T-helper 2 cell treated with Interferon-gamma antibody and Interleukin-4, amounts not matched to agents 5 μg/mL and 100 μg/mL, for 36 hours (primary cell): Measurements from ENCODE around the gene DGKQ.
"Not testable (repeated sequence)": the region's sequence is repeated elsewhere in the genome, so short reads cannot be mapped to it uniquely, and the experiment has no call there.

Experiments
- DNase-seq: peaks from one replicate; pipeline ENCODE4 v3.0.0; 2021; ENCODE audit warnings: low spot score
- H3K27ac Mint-ChIP-seq: one replicate; pipeline ENCODE4 v1.8.0; 2021; ENCODE audit warnings: mild to moderate bottlenecking, mixed read lengths
- H3K27me3 Mint-ChIP-seq: one replicate; pipeline ENCODE4 v1.8.0; 2021; ENCODE audit warnings: low read depth, mixed read lengths
- H3K36me3 Mint-ChIP-seq: one replicate; pipeline ENCODE4 v1.8.0; 2021; ENCODE audit warnings: low read depth, mixed read lengths
- H3K4me1 Mint-ChIP-seq: one replicate; pipeline ENCODE4 v1.8.0; 2021; ENCODE audit warnings: low read depth, mixed read lengths
- H3K4me3 Mint-ChIP-seq: one replicate; pipeline ENCODE4 v1.8.0; 2022; ENCODE audit warnings: mild to moderate bottlenecking, moderate library complexity, mixed read lengths
- H3K9me3 Mint-ChIP-seq: one replicate; pipeline ENCODE4 v1.8.0; 2021; ENCODE audit warnings: mixed read lengths

The DGKQ gene

GRCh38 chr4:931194-931959 lies 42.0 kb downstream of the DGKQ start:
- Mint-ChIP-seq H3K27me3 (no peaks in the 10 kb centered on the region), H3K4me1 (peaks cover 38% of the 10 kb centered on the region), H3K9me3 (no peaks in the 10 kb centered on the region), H3K4me3 (peak overlapping the region; percentile 97), H3K27ac (peak overlapping the region; percentile 96), H3K36me3 (peaks cover 2% of the 10 kb centered on the region)
- no peak for DNase-seq

- peak overlapping the region; percentile 97 for H3K4me3 Mint-ChIP-seq
- no peaks in the 10 kb centered on the region for H3K9me3 Mint-ChIP-seq
- H3K4me1 Mint-ChIP-seq = peaks cover 39% of the 10 kb centered on the region
- peaks cover 6% of the 10 kb centered on the region for H3K36me3 Mint-ChIP-seq
- peak; percentile 24 for DNase-seq
- H3K27me3 Mint-ChIP-seq = no peaks in the 10 kb centered on the region
- peak overlapping the region; percentile 96 for H3K27ac Mint-ChIP-seq
Observed at GRCh38 chr4:930827-931193, 42.6 kb downstream of the DGKQ start.

GRCh38 chr4:930028-930551 lies 43.3 kb downstream of the DGKQ start:
- H3K27ac Mint-ChIP-seq = peak overlapping the region; percentile 96
- peaks cover 6% of the 10 kb centered on the region for H3K36me3 Mint-ChIP-seq
- no peaks in the 10 kb centered on the region for H3K27me3 Mint-ChIP-seq
- peak overlapping the region; percentile 97 for H3K4me3 Mint-ChIP-seq
- DNase-seq = peak; percentile 20
- H3K9me3 Mint-ChIP-seq = no peaks in the 10 kb centered on the region
- H3K4me1 Mint-ChIP-seq = peaks cover 39% of the 10 kb centered on the region

GRCh38 chr4:929096-929765 lies 44.1 kb downstream of the DGKQ start:
- peaks cover 8% of the 10 kb centered on the region for H3K36me3 Mint-ChIP-seq
- DNase-seq = no peak
- no peak overlapping the region for H3K4me3 Mint-ChIP-seq
- H3K4me1 Mint-ChIP-seq = peaks cover 43% of the 10 kb centered on the region
- H3K9me3 Mint-ChIP-seq = no peaks in the 10 kb centered on the region
- no peak overlapping the region for H3K27ac Mint-ChIP-seq
- no peaks in the 10 kb centered on the region for H3K27me3 Mint-ChIP-seq

GRCh38 chr4:927566-927965 lies 45.8 kb downstream of the DGKQ start:
- not testable (repeated sequence) for DNase-seq, H3K27ac Mint-ChIP-seq, H3K27me3 Mint-ChIP-seq, H3K4me3 Mint-ChIP-seq, H3K9me3 Mint-ChIP-seq
- H3K36me3 Mint-ChIP-seq = peaks cover 13% of the 10 kb centered on the region
- H3K4me1 Mint-ChIP-seq = peaks cover 44% of the 10 kb centered on the region

- peaks cover 50% of the 10 kb centered on the region for H3K4me1 Mint-ChIP-seq
- peaks cover 20% of the 10 kb centered on the region for H3K36me3 Mint-ChIP-seq
- H3K4me3 Mint-ChIP-seq = no peak overlapping the region
- no peaks in the 10 kb centered on the region for H3K9me3 Mint-ChIP-seq
- H3K27me3 Mint-ChIP-seq = no peaks in the 10 kb centered on the region
- no peak for DNase-seq
- no peak overlapping the region for H3K27ac Mint-ChIP-seq
Observed at GRCh38 chr4:926538-926937, 46.8 kb downstream of the DGKQ start.

- Mint-ChIP-seq H3K27me3 (no peaks in the 10 kb centered on the region), H3K4me3 (no peak overlapping the region), H3K36me3 (peaks cover 23% of the 10 kb centered on the region), H3K27ac (no peak overlapping the region), H3K9me3 (no peaks in the 10 kb centered on the region), H3K4me1 (peaks cover 49% of the 10 kb centered on the region)
- no peak for DNase-seq
Observed at GRCh38 chr4:925771-926500, 47.4 kb downstream of the DGKQ start.

GRCh38 chr4:925171-925570 lies 48.2 kb downstream of the DGKQ start:
- Mint-ChIP-seq H3K9me3 (no peaks in the 10 kb centered on the region), H3K27ac (no peak overlapping the region), H3K4me3 (no peak overlapping the region), H3K27me3 (no peaks in the 10 kb centered on the region), H3K4me1 (peaks cover 42% of the 10 kb centered on the region), H3K36me3 (peaks cover 24% of the 10 kb centered on the region)
- no peak for DNase-seq

- DNase-seq = peak; percentile 19
- Mint-ChIP-seq H3K27ac (peak overlapping the region; percentile 69), H3K4me3 (peak overlapping the region; percentile 7), H3K27me3 (no peaks in the 10 kb centered on the region), H3K9me3 (no peaks in the 10 kb centered on the region), H3K4me1 (peaks cover 39% of the 10 kb centered on the region), H3K36me3 (peaks cover 25% of the 10 kb centered on the region)
Observed at GRCh38 chr4:924107-925096, 49.0 kb downstream of the DGKQ start.

- H3K9me3 Mint-ChIP-seq = no peaks in the 10 kb centered on the region
- H3K36me3 Mint-ChIP-seq = peaks cover 27% of the 10 kb centered on the region
- H3K4me1 Mint-ChIP-seq = peaks cover 41% of the 10 kb centered on the region
- no peaks in the 10 kb centered on the region for H3K27me3 Mint-ChIP-seq
- peak; percentile 26 for DNase-seq
- H3K4me3 Mint-ChIP-seq = peak overlapping the region; percentile 41
- H3K27ac Mint-ChIP-seq = peak overlapping the region; percentile 67
Observed at GRCh38 chr4:921830-922331, 51.5 kb downstream of the DGKQ start.

- not testable (repeated sequence) for H3K4me3 Mint-ChIP-seq, H3K9me3 Mint-ChIP-seq, H3K27ac Mint-ChIP-seq, DNase-seq, H3K27me3 Mint-ChIP-seq
- Mint-ChIP-seq H3K36me3 (peaks cover 21% of the 10 kb centered on the region), H3K4me1 (peaks cover 36% of the 10 kb centered on the region)
Observed at GRCh38 chr4:919004-919680, 54.2 kb downstream of the DGKQ start.

GRCh38 chr4:918591-918990 lies 54.8 kb downstream of the DGKQ start:
- H3K27me3 Mint-ChIP-seq, H3K9me3 Mint-ChIP-seq, H3K27ac Mint-ChIP-seq, DNase-seq, H3K4me3 Mint-ChIP-seq: not testable (repeated sequence)
- H3K4me1 Mint-ChIP-seq = peaks cover 35% of the 10 kb centered on the region
- peaks cover 21% of the 10 kb centered on the region for H3K36me3 Mint-ChIP-seq
